Dermis microvascular lymphatic vessel endothelial cell (primary cell): ENCODE data around the gene KLF18. TPM values are rescaled to one million over a fixed set of nuclear protein-coding genes. Genes with fewer than 3 reads are reported as not detected.

ENCODE experiments used
- total RNA-seq: library from RNA; depleted of rRNA; stranded (reverse); fragments of >200 nt; gene quantifications from 2 replicates; pipeline ENCODE4 v1.2.1, GENCODE V29; 2014

KLF18 gene
- total RNA-seq, 1 donor from 2014 or later = not detected

Other genes starting within 250 kb of the KLF18 start
- not detected in 2 replicates for gene ARTN, start 207.8 kb downstream of the KLF18 start, total RNA-seq
- gene IPO13, start 194.7 kb downstream of the KLF18 start, total RNA-seq = 5.5 and 10.9 TPM in 2 replicates
- gene DPH2, start 171.6 kb downstream of the KLF18 start, total RNA-seq = 15.0 and 18.8 TPM in 2 replicates
- gene ATP6V0B, start 166.7 kb downstream of the KLF18 start, total RNA-seq = 111 and 125 TPM in 2 replicates
- 44.0 and 56.8 TPM in 2 replicates for gene B4GALT2, start 162.4 kb downstream of the KLF18 start, total RNA-seq
- gene CCDC24, start 150.0 kb downstream of the KLF18 start, total RNA-seq = 1.3 and 1.4 TPM in 2 replicates
- 0.13 TPM in 2 replicates for gene SLC6A9, start 110.2 kb downstream of the KLF18 start, total RNA-seq
- not detected in 2 replicates for gene KLF17, start 22.8 kb downstream of the KLF18 start, total RNA-seq
- gene DMAP1, start 71.8 kb upstream of the KLF18 start, total RNA-seq = 11.4 and 16.8 TPM in 2 replicates
- gene ERI3, start 213.6 kb upstream of the KLF18 start, total RNA-seq = 30.4 and 34.0 TPM in 2 replicates